Vagina (tissue), 2 donors: ENCODE data around the gene PTDSS2. TPM values are rescaled to one million over a fixed set of nuclear protein-coding genes. Genes with fewer than 3 reads are reported as not detected.

ENCODE experiments used
- DNase-seq, 2 donors: peaks; one replicate each; pipeline ENCODE4 v3.0.0-alpha.2; 2017; ENCODE audit errors: extremely low spot score in 2 of 2
- H3K27ac ChIP-seq: fragments of 200-600 bp; sonication (generic); one replicate; pipeline ENCODE4 v1.5.1; 2019
- H3K27me3 ChIP-seq: fragments of 200-600 bp; sonication (generic); one replicate; pipeline ENCODE4 v1.5.1; 2019
- H3K36me3 ChIP-seq, 2 donors: fragments of 200-600 bp; sonication (generic); one replicate each; pipeline ENCODE4 v1.5.1; 2017 to 2019
- H3K4me1 ChIP-seq: fragments of 200-600 bp; sonication (generic); one replicate; pipeline ENCODE4 v1.5.1; 2019
- H3K4me3 ChIP-seq, 2 donors: fragments of 200-600 bp; sonication (generic); 1 replicate in 1 of 2; 2 replicates in 1 of 2; pipeline ENCODE4 v1.5.1; 2016 to 2019
- H3K9me3 ChIP-seq: fragments of 200-600 bp; sonication (generic); one replicate; pipeline ENCODE4 v1.5.1; 2019
- POLR2A ChIP-seq, 2 donors: fragments of 450-650 bp; IDR thresholded peaks; one replicate each; pipeline ENCODE4 v1.6.1; 2017; ENCODE audit warnings: antibody characterized with exemption in 2 of 2, mild to moderate bottlenecking in 2 of 2, moderate library complexity in 2 of 2
- POLR2AphosphoS5 ChIP-seq, 2 donors: sonication (generic); formaldehyde crosslinking; IDR thresholded peaks; one replicate each; pipeline ENCODE4 v1.9.0; 2017; ENCODE audit warnings: antibody characterized with exemption in 2 of 2, mild to moderate bottlenecking in 2 of 2, low read depth in 1 of 2; ENCODE audit not compliant: insufficient read depth in 1 of 2
- intact Hi-C: fragments of 100-400 bp; cut with DNase I; formaldehyde crosslinking; loops from one replicate; pipeline ENCODE4 v1.15.1; 2023
- small RNA-seq: library from RNA; depleted of rRNA; stranded (forward); fragments of <200 nt; gene quantifications from one replicate; pipeline ENCODE3, GENCODE V24; 2016
- total RNA-seq: library from RNA; depleted of rRNA; stranded (reverse); fragments of >200 nt; gene quantifications from one replicate; pipeline ENCODE4 v1.2.3, GENCODE V29; 2016
- TF ChIP-seq, protein P1 (sequence below), 3 experiments: fragments of 450-650 bp in 2 of 3; fragments of 200-600 bp in 1 of 3; sonication (generic) in 1 of 3; IDR thresholded peaks; one replicate each; pipeline ENCODE4 v1.5.1; 2017 to 2019; ENCODE audit warnings: antibody characterized with exemption in 3 of 3, mild to moderate bottlenecking in 2 of 3, moderate library complexity in 2 of 3

Gene PTDSS2
- total RNA-seq, 1 donor from 2014 or later: 36.1 TPM

DNA sequence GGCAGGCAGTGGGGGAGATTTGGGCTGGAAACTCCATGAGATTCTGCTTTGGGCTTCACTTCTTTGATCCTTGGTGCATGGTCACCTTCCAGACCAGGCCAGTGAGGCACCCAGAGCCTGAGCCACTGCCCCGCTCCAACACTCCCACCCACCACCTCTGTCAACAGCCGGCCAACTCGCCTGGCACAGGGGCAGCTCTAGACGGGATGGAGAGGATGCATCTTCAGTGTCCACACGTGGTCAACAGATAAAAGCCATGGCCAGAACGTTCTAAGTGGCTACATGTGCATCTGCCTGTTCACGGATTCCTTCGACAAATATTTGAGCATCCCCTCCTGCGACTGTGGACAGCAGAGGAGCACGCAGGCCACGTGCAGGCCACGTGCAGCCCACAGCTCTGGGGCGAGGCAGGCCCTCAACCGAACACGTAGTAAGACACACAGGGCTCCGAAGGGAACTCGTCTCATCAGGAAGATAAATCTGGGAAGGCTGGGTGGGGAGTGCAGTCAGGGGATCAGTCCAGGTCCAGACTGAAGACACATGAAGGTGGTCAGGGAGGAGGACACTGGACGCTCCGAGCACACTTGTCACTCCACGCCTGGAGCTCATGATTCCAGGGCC is 88.5 kb downstream of the PTDSS2 start:
- no peak for TF ChIP-seq POLR2A (IDR thresholded peaks at IDR 0.05)
- no peak for TF ChIP-seq POLR2AphosphoS5 (IDR thresholded peaks at IDR 0.05; ENCODE audit: insufficient read depth in 1 of 2, low read depth in 1 of 2)
- TF ChIP-seq, protein P1, sequence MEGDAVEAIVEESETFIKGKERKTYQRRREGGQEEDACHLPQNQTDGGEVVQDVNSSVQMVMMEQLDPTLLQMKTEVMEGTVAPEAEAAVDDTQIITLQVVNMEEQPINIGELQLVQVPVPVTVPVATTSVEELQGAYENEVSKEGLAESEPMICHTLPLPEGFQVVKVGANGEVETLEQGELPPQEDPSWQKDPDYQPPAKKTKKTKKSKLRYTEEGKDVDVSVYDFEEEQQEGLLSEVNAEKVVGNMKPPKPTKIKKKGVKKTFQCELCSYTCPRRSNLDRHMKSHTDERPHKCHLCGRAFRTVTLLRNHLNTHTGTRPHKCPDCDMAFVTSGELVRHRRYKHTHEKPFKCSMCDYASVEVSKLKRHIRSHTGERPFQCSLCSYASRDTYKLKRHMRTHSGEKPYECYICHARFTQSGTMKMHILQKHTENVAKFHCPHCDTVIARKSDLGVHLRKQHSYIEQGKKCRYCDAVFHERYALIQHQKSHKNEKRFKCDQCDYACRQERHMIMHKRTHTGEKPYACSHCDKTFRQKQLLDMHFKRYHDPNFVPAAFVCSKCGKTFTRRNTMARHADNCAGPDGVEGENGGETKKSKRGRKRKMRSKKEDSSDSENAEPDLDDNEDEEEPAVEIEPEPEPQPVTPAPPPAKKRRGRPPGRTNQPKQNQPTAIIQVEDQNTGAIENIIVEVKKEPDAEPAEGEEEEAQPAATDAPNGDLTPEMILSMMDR (IDR thresholded peaks at IDR 0.05): no peak
- Histone ChIP-seq H3K9me3 (no peaks in the 10 kb centered on the region), H3K4me1 (peaks cover 35% of the 10 kb centered on the region), H3K27me3 (no peaks in the 10 kb centered on the region), H3K27ac (no peak overlapping the region), H3K4me3 (no peak overlapping the region), H3K36me3 (peaks cover 0 to 2% of the 10 kb centered on the region in 2 donors)
- no peak for DNase-seq
- intact Hi-C loops: no loop called here

DNA sequence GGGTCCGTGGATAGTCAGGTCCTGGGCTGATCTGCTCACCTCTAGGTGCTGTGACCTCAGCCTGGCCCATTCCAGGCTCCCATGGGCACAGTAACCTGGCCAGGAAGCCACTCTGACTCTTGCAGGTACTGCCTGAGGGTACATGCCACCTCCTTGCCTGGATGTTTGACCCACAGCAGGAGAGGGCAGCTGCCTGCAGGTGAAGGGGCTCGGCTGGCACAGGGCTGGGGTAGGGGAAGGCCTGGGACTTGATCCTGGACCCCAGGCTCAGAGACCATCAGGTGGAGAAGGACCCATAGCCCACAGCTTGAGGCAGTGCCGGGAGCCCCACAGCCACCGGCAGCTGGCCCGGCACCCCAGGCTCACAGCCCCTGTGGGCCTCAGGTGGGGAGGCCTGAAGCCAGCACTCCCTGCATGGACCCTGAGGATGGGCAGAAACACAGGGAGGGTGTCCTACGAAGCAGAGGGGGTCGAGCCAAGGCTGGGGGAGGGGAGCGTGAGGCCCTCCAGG is 89.9 kb downstream of the PTDSS2 start:
- DNase-seq: no peak
- Histone ChIP-seq H3K36me3 (no peaks in the 10 kb centered on the region), H3K4me1 (peaks cover 23% of the 10 kb centered on the region), H3K27ac (no peak overlapping the region), H3K9me3 (no peaks in the 10 kb centered on the region), H3K27me3 (no peaks in the 10 kb centered on the region), H3K4me3 (no peak overlapping the region)
- TF ChIP-seq, protein P1 (IDR thresholded peaks at IDR 0.05): no peak
- no peak for TF ChIP-seq POLR2AphosphoS5 (IDR thresholded peaks at IDR 0.05; ENCODE audit: insufficient read depth in 1 of 2, low read depth in 1 of 2)
- no peak for TF ChIP-seq POLR2A (IDR thresholded peaks at IDR 0.05)
- intact Hi-C loops: no loop called here

Small RNA genes within 50 kb of the gene (small RNA-seq; reads per million reads assigned to genes)
- gene RN7SL838P: not detected

Other genes starting within 250 kb of the PTDSS2 start
- gene BET1L, start 242.9 kb upstream of the PTDSS2 start, total RNA-seq: 26.5 TPM
- 90.1 TPM for gene RIC8A, start 242.6 kb upstream of the PTDSS2 start, total RNA-seq
- gene SIRT3, start 213.9 kb upstream of the PTDSS2 start, total RNA-seq: 5.6 TPM
- 71.9 TPM for gene PSMD13, start 213.3 kb upstream of the PTDSS2 start, total RNA-seq
- 0.49 TPM for gene NLRP6, start 171.9 kb upstream of the PTDSS2 start, total RNA-seq
- 46.7 TPM for gene PGGHG, start 161.2 kb upstream of the PTDSS2 start, total RNA-seq
- not detected for gene IFITM5, start 150.8 kb upstream of the PTDSS2 start, total RNA-seq
- gene IFITM2, start 142.5 kb upstream of the PTDSS2 start, total RNA-seq: 780 TPM
- 379 TPM for gene IFITM1, start 136.2 kb upstream of the PTDSS2 start, total RNA-seq
- 908 TPM for gene IFITM3, start 129.4 kb upstream of the PTDSS2 start, total RNA-seq
- 15.5 TPM for gene B4GALNT4, start 80.8 kb upstream of the PTDSS2 start, total RNA-seq
- 117 TPM for gene PKP3, start 56.1 kb upstream of the PTDSS2 start, total RNA-seq
- gene SIGIRR, start 35.3 kb upstream of the PTDSS2 start, total RNA-seq: 48.1 TPM
- gene ANO9, start 8.3 kb upstream of the PTDSS2 start, total RNA-seq: 12.0 TPM
- 252 TPM for gene RNH1, start 57.0 kb downstream of the PTDSS2 start, total RNA-seq
- gene HRAS, start 85.3 kb downstream of the PTDSS2 start, total RNA-seq: 53.5 TPM
- 0.49 TPM for gene LRRC56, start 87.2 kb downstream of the PTDSS2 start, total RNA-seq
- gene LMNTD2, start 110.5 kb downstream of the PTDSS2 start, total RNA-seq: 1.7 TPM
- 14.7 TPM for gene RASSF7, start 110.7 kb downstream of the PTDSS2 start, total RNA-seq
- 26.0 TPM for gene PHRF1, start 126.2 kb downstream of the PTDSS2 start, total RNA-seq
- 18.9 TPM for gene IRF7, start 165.7 kb downstream of the PTDSS2 start, total RNA-seq
- not detected for gene CDHR5, start 174.7 kb downstream of the PTDSS2 start, total RNA-seq
- gene SCT, start 176.9 kb downstream of the PTDSS2 start, total RNA-seq: not detected
- gene DRD4, start 187.0 kb downstream of the PTDSS2 start, total RNA-seq: 1.2 TPM
- gene DEAF1, start 244.9 kb downstream of the PTDSS2 start, total RNA-seq: 33.6 TPM
- 12.8 TPM for gene TMEM80, start 245.5 kb downstream of the PTDSS2 start, total RNA-seq